ENCODE measurements around the gene NUCKS1.
A peak's percentile ranks its signal among the peaks of the same experiment; 100 is the strongest.

NUCKS1 gene

DNA sequence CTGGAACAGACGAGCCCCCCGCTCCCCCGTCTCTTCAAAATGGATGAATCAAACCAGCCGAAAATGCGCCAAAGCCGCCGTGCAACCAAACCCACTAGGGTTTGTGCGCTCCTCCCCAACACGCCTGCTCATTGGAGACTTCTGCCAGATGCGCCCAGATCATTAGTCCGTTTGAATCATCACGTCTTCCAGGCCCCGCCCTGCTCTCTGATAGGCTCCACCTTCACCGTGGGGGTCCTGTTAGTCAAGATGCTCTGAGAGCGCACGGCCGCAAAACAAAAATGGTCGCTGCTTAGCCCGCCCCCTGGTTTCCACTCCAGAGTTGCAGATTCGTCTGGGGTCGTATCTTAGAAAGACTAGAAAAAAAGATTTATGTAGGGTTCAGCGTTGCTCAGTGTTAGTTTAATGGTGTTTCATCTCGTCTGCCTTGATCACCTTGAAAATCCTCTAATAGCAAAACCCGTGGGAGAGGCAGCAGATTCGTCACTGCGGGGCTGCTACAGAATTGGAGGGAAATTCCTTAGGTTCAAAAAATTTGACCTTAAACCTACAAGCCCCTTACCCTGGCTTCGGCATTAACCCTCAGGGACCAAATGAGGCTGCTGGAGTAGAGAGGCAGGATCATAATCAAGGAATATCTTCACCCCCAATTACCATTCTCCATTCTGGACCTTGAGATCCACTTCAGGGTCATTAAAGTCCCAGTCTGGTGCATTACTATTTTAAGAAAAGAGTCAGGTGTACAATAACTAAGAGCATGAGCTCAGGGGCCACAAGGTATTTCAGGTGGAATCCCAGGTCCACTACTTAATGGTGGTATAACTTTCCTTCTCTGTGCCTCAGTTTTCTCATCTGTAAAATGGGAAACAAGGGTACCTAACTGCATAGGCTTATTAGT lies at the start of gene NUCKS1:
TSS of gene NUCKS1 (minus strand) at position 45 of the 898 bp plus-strand sequence. CDS start 209 bp downstream, outside the sequence.
- peaks cover 16% of the 10 kb centered on the region for H3K4me1 ChIP-seq (ENCODE audit: control insufficient read depth, insufficient read depth, low read length)
- H3K27ac ChIP-seq (ENCODE audit: low read depth, low read length), result peak within 1 kb of the TSS; percentile 97
- H3K4me3 ChIP-seq (ENCODE audit: low read length), result peak within 1 kb of the TSS; percentile 85
- H3K9ac ChIP-seq (ENCODE audit: low read length), result peak within 1 kb of the TSS; percentile 97
- no peaks in the 10 kb centered on the region for H3K27me3 ChIP-seq (ENCODE audit: control insufficient read depth, insufficient read depth, low read length)
- H3K36me3 ChIP-seq (ENCODE audit: control insufficient read depth, insufficient read depth, low read length), result no peaks in the 10 kb centered on the region

DNA sequence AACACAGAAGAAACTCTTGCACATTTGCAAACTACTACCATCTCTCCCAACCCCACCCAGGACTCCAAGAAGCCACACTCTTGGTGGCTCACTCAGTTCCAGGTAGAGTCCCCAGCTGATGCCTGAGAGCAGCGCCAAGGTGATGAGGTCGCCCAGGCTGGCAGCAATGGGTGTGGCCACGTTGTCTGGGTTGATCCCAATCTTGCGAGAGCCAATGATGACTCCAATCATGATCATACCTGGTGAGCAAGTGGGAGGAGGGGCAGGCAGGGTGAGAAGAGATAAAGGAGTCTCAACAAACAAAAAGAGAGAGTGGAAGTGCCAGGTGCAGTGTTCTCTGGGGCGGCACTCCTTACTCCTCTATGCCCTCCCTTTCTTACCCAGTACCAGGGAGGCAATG lies 48.6 kb upstream of the NUCKS1 start:
- no peak overlapping the region for H3K9ac ChIP-seq (ENCODE audit: low read length)
- H3K36me3 ChIP-seq (ENCODE audit: control insufficient read depth, insufficient read depth, low read length), result peaks cover 24% of the 10 kb centered on the region
- H3K4me3 ChIP-seq (ENCODE audit: low read length), result no peak overlapping the region
- H3K27ac ChIP-seq (ENCODE audit: low read depth, low read length), result no peak overlapping the region
- H3K4me1 ChIP-seq (ENCODE audit: control insufficient read depth, insufficient read depth, low read length), result no peaks in the 10 kb centered on the region
- H3K27me3 ChIP-seq (ENCODE audit: control insufficient read depth, insufficient read depth, low read length), result no peaks in the 10 kb centered on the region

GRCh38 chr1:205797168-205797567 lies 47.2 kb upstream of the NUCKS1 start:
- H3K36me3 ChIP-seq (ENCODE audit: control insufficient read depth, insufficient read depth, low read length), result peaks cover 29% of the 10 kb centered on the region

DNA sequence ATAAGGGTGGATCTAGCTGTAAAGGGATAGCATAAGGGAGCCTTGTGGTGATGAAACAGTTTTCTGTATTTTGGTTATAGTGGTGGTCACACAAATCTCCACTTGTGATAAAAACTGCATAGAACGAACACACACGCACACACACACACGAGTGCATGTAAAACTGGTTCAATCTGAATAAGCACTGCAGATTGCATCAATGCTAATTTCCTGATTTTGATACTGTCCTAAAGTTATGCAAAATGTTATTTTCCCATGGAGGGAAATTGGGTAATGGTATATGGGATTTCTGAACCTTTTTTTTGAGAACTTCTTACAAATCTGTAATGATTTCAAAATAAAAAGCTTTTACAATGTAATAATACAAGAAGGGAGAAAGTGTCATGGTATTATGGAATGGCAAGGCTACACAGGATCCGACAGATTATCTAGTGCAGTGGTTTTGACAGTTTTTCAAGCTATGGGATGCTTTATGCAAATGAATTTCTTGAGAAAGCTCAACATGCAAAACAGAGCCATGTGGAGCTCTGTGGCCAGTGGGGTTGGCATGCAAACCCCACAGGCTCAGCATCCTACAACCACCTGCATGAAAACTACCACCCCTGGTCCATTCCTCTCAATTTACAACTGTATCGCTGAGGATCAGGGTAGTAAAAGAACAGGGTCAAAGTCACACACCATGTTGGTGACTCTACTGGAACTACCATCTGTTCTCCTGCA lies 44.2 kb upstream of the NUCKS1 start:
- Histone ChIP-seq H3K9ac (ENCODE audit: low read length) (no peak overlapping the region), H3K4me1 (ENCODE audit: control insufficient read depth, insufficient read depth, low read length) (no peaks in the 10 kb centered on the region), H3K36me3 (ENCODE audit: control insufficient read depth, insufficient read depth, low read length) (peaks cover 31% of the 10 kb centered on the region), H3K27me3 (ENCODE audit: control insufficient read depth, insufficient read depth, low read length) (no peaks in the 10 kb centered on the region), H3K27ac (ENCODE audit: low read depth, low read length) (no peak overlapping the region), H3K4me3 (ENCODE audit: low read length) (no peak overlapping the region)

More at GRCh38 chr1:205797168-205797567, 47.2 kb upstream of the NUCKS1 start:
- Histone ChIP-seq H3K27me3 (ENCODE audit: control insufficient read depth, insufficient read depth, low read length) (no peaks in the 10 kb centered on the region), H3K4me1 (ENCODE audit: control insufficient read depth, insufficient read depth, low read length) (no peaks in the 10 kb centered on the region), H3K27ac (ENCODE audit: low read depth, low read length) (no peak overlapping the region), H3K9ac (ENCODE audit: low read length) (no peak overlapping the region), H3K4me3 (ENCODE audit: low read length) (no peak overlapping the region)

- Histone ChIP-seq H3K27me3 (ENCODE audit: control insufficient read depth, insufficient read depth, low read length) (no peaks in the 10 kb centered on the region), H3K4me3 (ENCODE audit: low read length) (no peak overlapping the region), H3K4me1 (ENCODE audit: control insufficient read depth, insufficient read depth, low read length) (no peaks in the 10 kb centered on the region), H3K9ac (ENCODE audit: low read length) (no peak overlapping the region), H3K36me3 (ENCODE audit: control insufficient read depth, insufficient read depth, low read length) (peaks cover 25% of the 10 kb centered on the region), H3K27ac (ENCODE audit: low read depth, low read length) (no peak overlapping the region)
These were observed 43.1 kb upstream of the NUCKS1 start for GRCh38 chr1:205792961-205793673.

DNA sequence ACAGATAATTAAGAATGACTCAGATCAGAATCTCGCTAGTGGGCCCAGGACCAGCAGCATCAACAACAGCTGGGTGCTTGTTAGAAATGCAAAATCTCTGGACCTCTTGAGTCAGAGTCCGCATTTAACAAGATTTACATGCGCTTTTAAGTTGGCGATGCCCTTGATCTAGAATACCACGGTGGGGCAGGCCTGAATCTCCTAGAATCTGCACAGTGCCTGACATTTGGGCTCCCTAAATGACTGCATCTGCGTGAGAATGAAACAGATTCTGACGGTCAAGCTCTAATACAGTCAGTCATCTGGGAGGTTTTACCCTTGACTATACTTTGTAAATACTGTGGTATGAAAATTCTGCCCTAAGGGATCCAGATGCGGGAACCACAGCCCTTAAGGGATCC lies 42.5 kb upstream of the NUCKS1 start:
- peaks cover 21% of the 10 kb centered on the region for H3K36me3 ChIP-seq (ENCODE audit: control insufficient read depth, insufficient read depth, low read length)
- no peaks in the 10 kb centered on the region for H3K27me3 ChIP-seq (ENCODE audit: control insufficient read depth, insufficient read depth, low read length)
- H3K9ac ChIP-seq (ENCODE audit: low read length), result no peak overlapping the region
- no peak overlapping the region for H3K27ac ChIP-seq (ENCODE audit: low read depth, low read length)
- H3K4me3 ChIP-seq (ENCODE audit: low read length), result no peak overlapping the region
- no peaks in the 10 kb centered on the region for H3K4me1 ChIP-seq (ENCODE audit: control insufficient read depth, insufficient read depth, low read length)

DNA sequence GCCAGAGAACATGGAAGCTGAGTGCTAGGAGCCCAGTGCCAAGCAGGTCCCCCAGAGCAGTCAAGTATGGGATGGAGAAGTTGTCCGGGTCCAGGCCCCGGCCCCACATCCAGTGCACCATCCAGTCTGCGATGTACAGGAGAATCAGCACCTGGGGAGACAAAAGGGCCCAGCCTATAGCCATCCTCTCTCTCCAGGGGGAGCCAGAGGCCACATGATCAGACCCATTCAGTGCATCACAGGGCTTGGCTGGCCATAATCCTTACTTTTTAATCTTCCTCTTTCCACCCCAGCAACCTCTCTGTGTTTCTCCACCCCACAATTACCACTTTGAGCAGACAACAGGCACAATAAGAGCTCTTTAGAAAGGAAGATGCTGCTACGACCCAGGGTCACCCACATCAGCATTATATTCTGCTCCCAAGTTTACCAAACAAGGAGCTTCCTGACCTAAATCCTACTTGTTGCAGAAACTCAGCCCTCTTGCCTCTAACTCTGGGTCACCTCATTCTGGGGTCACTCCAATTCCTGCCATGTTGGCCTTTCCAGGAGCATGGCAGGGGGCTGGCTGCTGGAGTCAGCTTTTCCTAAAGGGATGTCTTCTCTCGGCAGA lies 41.7 kb upstream of the NUCKS1 start:
- H3K4me3 ChIP-seq (ENCODE audit: low read length), result no peak overlapping the region
- H3K4me1 ChIP-seq (ENCODE audit: control insufficient read depth, insufficient read depth, low read length), result no peaks in the 10 kb centered on the region
- no peak overlapping the region for H3K27ac ChIP-seq (ENCODE audit: low read depth, low read length)
- no peaks in the 10 kb centered on the region for H3K27me3 ChIP-seq (ENCODE audit: control insufficient read depth, insufficient read depth, low read length)
- H3K36me3 ChIP-seq (ENCODE audit: control insufficient read depth, insufficient read depth, low read length), result peaks cover 16% of the 10 kb centered on the region
- H3K9ac ChIP-seq (ENCODE audit: low read length), result no peak overlapping the region

- Histone ChIP-seq H3K27ac (ENCODE audit: low read depth, low read length) (no peak overlapping the region), H3K4me3 (ENCODE audit: low read length) (no peak overlapping the region), H3K27me3 (ENCODE audit: control insufficient read depth, insufficient read depth, low read length) (no peaks in the 10 kb centered on the region), H3K36me3 (ENCODE audit: control insufficient read depth, insufficient read depth, low read length) (peaks cover 4% of the 10 kb centered on the region), H3K9ac (ENCODE audit: low read length) (no peak overlapping the region), H3K4me1 (ENCODE audit: control insufficient read depth, insufficient read depth, low read length) (peaks cover 2% of the 10 kb centered on the region)
These were observed 37.4 kb upstream of the NUCKS1 start for GRCh38 chr1:205787287-205787916.

DNA sequence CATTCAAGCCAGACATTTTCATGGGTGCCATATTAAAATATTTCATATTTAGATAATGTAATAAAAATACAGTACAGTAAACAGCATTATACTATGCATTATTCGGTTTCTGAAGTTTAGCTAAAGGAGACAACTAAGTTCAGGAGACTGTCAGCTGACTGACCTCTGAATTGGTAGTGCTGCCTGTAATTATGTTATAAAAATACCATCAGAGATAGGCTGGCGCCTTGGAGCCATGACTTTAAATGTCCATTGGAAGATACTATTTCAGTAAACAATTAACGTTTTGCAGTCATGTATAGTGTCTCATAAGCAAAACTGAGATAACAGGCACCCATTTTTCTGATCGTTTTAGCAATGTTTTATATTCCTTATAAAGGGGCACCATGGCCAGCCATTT lies 36.6 kb upstream of the NUCKS1 start:
- no peaks in the 10 kb centered on the region for H3K27me3 ChIP-seq (ENCODE audit: control insufficient read depth, insufficient read depth, low read length)
- no peak overlapping the region for H3K9ac ChIP-seq (ENCODE audit: low read length)
- no peak overlapping the region for H3K4me3 ChIP-seq (ENCODE audit: low read length)
- no peak overlapping the region for H3K27ac ChIP-seq (ENCODE audit: low read depth, low read length)
- peaks cover 4% of the 10 kb centered on the region for H3K36me3 ChIP-seq (ENCODE audit: control insufficient read depth, insufficient read depth, low read length)
- peaks cover 2% of the 10 kb centered on the region for H3K4me1 ChIP-seq (ENCODE audit: control insufficient read depth, insufficient read depth, low read length)

DNA sequence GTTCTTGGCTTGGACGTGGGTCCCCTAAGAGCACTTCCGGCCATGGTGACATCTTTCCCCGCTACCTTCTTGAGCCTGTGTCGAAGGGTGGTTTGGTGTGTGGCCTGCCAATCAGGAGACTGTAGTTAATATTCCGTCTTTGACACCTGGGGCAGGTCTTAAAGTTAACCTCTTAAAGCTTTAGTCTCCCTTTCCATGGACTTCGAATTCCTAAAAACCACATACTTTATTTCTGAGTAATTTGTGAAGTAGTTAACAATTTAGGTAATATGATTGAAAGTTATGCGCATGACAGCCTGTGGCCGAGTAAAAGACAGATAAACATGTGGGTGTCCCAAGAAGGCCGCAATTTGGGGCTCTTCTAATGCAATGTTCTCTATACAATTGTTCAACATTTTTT lies 35.5 kb upstream of the NUCKS1 start:
- Histone ChIP-seq H3K27ac (ENCODE audit: low read depth, low read length) (no peak overlapping the region), H3K4me1 (ENCODE audit: control insufficient read depth, insufficient read depth, low read length) (peaks cover 2% of the 10 kb centered on the region), H3K27me3 (ENCODE audit: control insufficient read depth, insufficient read depth, low read length) (no peaks in the 10 kb centered on the region), H3K4me3 (ENCODE audit: low read length) (no peak overlapping the region), H3K9ac (ENCODE audit: low read length) (no peak overlapping the region), H3K36me3 (ENCODE audit: control insufficient read depth, insufficient read depth, low read length) (peaks cover 2% of the 10 kb centered on the region)

- peak overlapping the region; percentile 15 for H3K27ac ChIP-seq (ENCODE audit: low read depth, low read length)
These were observed 33.9 kb upstream of the NUCKS1 start for GRCh38 chr1:205783904-205784303.

More at GRCh38 chr1:205783904-205784303, 33.9 kb upstream of the NUCKS1 start:
- Histone ChIP-seq H3K36me3 (ENCODE audit: control insufficient read depth, insufficient read depth, low read length) (no peaks in the 10 kb centered on the region), H3K4me3 (ENCODE audit: low read length) (no peak overlapping the region), H3K4me1 (ENCODE audit: control insufficient read depth, insufficient read depth, low read length) (peaks cover 2% of the 10 kb centered on the region), H3K27me3 (ENCODE audit: control insufficient read depth, insufficient read depth, low read length) (no peaks in the 10 kb centered on the region), H3K9ac (ENCODE audit: low read length) (no peak overlapping the region)
